Peyer's patch (tissue), 4 donors: ENCODE data around the gene TXNRD2.

Experiments used
- CTCF ChIP-seq, 6 experiments: fragments of 450-650 bp in 4 of 6; fragments of 200-600 bp in 2 of 6; sonication (generic) in 1 of 6; IDR thresholded peaks; one replicate each; pipeline ENCODE4 v1.5.1; 2017 to 2019; ENCODE audit warnings: antibody characterized with exemption in 6 of 6, mild to moderate bottlenecking in 3 of 6, moderate library complexity in 1 of 6
- POLR2A ChIP-seq, 2 donors: fragments of 450-650 bp; IDR thresholded peaks; one replicate each; pipeline ENCODE4 v1.5.1; 2017; ENCODE audit warnings: antibody characterized with exemption in 2 of 2, mild to moderate bottlenecking in 2 of 2, moderate library complexity in 2 of 2

- TF ChIP-seq POLR2A (IDR thresholded peaks at IDR 0.05) (no peak), CTCF (IDR thresholded peaks at IDR 0.05) (no peak)
Measured at GRCh38 chr22:19921544-19922081, 20.0 kb downstream of the TXNRD2 start.
